Caco-2 (cell line): Measurements from ENCODE around the gene CAMK1D. TPM values are rescaled to one million over a fixed set of nuclear protein-coding genes. Genes with fewer than 3 reads are reported as not detected.

ENCODE experiments used
- BruUV-seq: library from RNA; stranded (reverse); fragments of 400-500 nt; replicated peaks from 2 replicates; lab custom pipeline; 2021; lab: Mats Ljungman, UMichigan
- CTCF ChIA-PET: fragments of 300-600 bp; sonication (Branson Sonifier 250); formaldehyde crosslinking; loops from one replicate; lab custom pipeline; 2022; ENCODE audit warnings: antibody characterized with exemption; lab: Charles Lee
- POLR2A ChIA-PET: fragments of 300-600 bp; sonication (Branson Sonifier 250); formaldehyde crosslinking; loops from one replicate; lab custom pipeline; 2022; ENCODE audit warnings: antibody characterized with exemption; lab: Charles Lee
- DNase-seq, 2 experiments: peaks; one replicate each; pipeline versions ENCODE4 v3.0.0 to v3.0.0-alpha.2; 2020 to 2022
- H3K27me3 ChIP-seq: replicated peaks from 2 replicates; pipeline ENCODE4 v1.6.0; 2011; ENCODE audit warnings: low read length; ENCODE audit not compliant: control insufficient read depth, insufficient read depth
- H3K36me3 ChIP-seq: 2 replicates; pipeline ENCODE4 v1.5.1; 2011; ENCODE audit warnings: low read length; ENCODE audit not compliant: control insufficient read depth, insufficient read depth
- H3K4me1 ChIP-seq: fragments of 250-450 bp; sonication (Bioruptor Pico); 2 replicates; pipeline ENCODE4 v1.5.1; 2020; ENCODE audit warnings: mild to moderate bottlenecking
- H3K4me3 ChIP-seq: 2 replicates; pipeline ENCODE4 v1.5.1; 2011; ENCODE audit warnings: low read depth, mild to moderate bottlenecking, control low read depth, low read length
- H3K9me3 ChIP-seq: fragments of 250-450 bp; sonication (Bioruptor Pico); 2 replicates; pipeline ENCODE4 v1.5.1; 2020; ENCODE audit warnings: mild to moderate bottlenecking, moderate library complexity
- H3K27ac Mint-ChIP-seq: one replicate; pipeline ENCODE4 v1.8.0; 2022; ENCODE audit warnings: mixed read lengths; ENCODE audit not compliant: unreplicated experiment
- H3K27me3 Mint-ChIP-seq: one replicate; pipeline ENCODE4 v1.8.0; 2022; ENCODE audit warnings: mixed read lengths; ENCODE audit not compliant: insufficient read depth, unreplicated experiment
- H3K36me3 Mint-ChIP-seq: one replicate; pipeline ENCODE4 v1.8.0; 2022; ENCODE audit warnings: mild to moderate bottlenecking, mixed read lengths; ENCODE audit not compliant: insufficient read depth, unreplicated experiment
- H3K4me1 Mint-ChIP-seq: one replicate; pipeline ENCODE4 v1.8.0; 2022; ENCODE audit warnings: low read depth, mixed read lengths; ENCODE audit not compliant: unreplicated experiment
- H3K4me3 Mint-ChIP-seq: one replicate; pipeline ENCODE4 v1.8.0; 2022; ENCODE audit warnings: mild to moderate bottlenecking, moderate library complexity, mixed read lengths; ENCODE audit not compliant: unreplicated experiment
- H3K9me3 Mint-ChIP-seq: one replicate; pipeline ENCODE4 v1.8.0; 2022; ENCODE audit warnings: mixed read lengths; ENCODE audit not compliant: unreplicated experiment
- intact Hi-C: fragments of 100-400 bp; cut with micrococcal nuclease; formaldehyde crosslinking; loops from one replicate; pipeline ENCODE4 v1.10.0; 2022; ENCODE audit not compliant: unreplicated experiment
- total RNA-seq: library from RNA; stranded (reverse); gene quantifications from 2 replicates; pipeline ENCODE4 v1.2.3, GENCODE V29; 2022
- TF ChIP-seq, protein P1 (sequence below), 2 experiments: fragments of 200-600 bp in 1 of 2; IDR thresholded peaks; 1 replicate in 1 of 2; 2 replicates in 1 of 2; pipeline versions ENCODE4 v1.5.1 to v1.8.0; 2011 to 2022; ENCODE audit warnings: antibody characterized with exemption in 1 of 2, control low read depth in 1 of 2, inconsistent platforms in 1 of 2, low read depth in 1 of 2, low read length in 1 of 2, mild to moderate bottlenecking in 1 of 2, moderate library complexity in 1 of 2; ENCODE audit not compliant: insufficient read depth in 1 of 2, severe bottlenecking in 1 of 2, unreplicated experiment in 1 of 2

Gene CAMK1D
- total RNA-seq, 1 experiment from 2014 or later = 10.9 TPM

DNA sequence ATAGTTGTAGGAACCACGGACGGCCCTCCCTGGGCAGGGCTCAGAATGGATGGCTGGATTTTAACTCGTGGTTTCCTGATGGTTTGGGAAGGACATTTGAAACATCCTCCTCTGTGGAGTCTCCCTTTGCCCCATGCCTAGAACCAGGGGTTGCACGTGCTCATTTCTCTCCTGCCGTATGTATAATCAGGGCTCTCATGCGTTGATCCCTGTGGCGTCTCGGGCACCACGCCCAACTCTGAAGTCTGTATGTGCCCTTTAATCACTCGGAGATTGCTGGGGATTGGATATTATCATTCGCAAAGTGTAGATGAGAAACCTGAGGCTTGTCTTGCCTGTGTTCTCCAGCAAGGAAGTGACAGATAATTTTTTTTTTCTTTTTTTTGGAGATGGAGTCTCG lies 257.1 kb downstream of the CAMK1D start:
- Mint-ChIP-seq H3K27me3 (no peaks in the 10 kb centered on the region), H3K9me3 (no peaks in the 10 kb centered on the region), H3K27ac (no peak overlapping the region), H3K4me3 (no peak overlapping the region), H3K36me3 (no peaks in the 10 kb centered on the region), H3K4me1 (peaks cover 11% of the 10 kb centered on the region)
- ChIA-PET CTCF (no interaction called here), POLR2A (no interaction called here)
- intact Hi-C loops = no loop called here
- no TSS peak for BruUV-seq
- H3K9me3 ChIP-seq = no peaks in the 10 kb centered on the region
- peaks cover 9% of the 10 kb centered on the region for H3K4me1 ChIP-seq
- H3K36me3 ChIP-seq = no peaks in the 10 kb centered on the region
- no peak for DNase-seq
- H3K4me3 ChIP-seq = no peak overlapping the region
- no peaks in the 10 kb centered on the region for H3K27me3 ChIP-seq
- TF ChIP-seq, protein P1, sequence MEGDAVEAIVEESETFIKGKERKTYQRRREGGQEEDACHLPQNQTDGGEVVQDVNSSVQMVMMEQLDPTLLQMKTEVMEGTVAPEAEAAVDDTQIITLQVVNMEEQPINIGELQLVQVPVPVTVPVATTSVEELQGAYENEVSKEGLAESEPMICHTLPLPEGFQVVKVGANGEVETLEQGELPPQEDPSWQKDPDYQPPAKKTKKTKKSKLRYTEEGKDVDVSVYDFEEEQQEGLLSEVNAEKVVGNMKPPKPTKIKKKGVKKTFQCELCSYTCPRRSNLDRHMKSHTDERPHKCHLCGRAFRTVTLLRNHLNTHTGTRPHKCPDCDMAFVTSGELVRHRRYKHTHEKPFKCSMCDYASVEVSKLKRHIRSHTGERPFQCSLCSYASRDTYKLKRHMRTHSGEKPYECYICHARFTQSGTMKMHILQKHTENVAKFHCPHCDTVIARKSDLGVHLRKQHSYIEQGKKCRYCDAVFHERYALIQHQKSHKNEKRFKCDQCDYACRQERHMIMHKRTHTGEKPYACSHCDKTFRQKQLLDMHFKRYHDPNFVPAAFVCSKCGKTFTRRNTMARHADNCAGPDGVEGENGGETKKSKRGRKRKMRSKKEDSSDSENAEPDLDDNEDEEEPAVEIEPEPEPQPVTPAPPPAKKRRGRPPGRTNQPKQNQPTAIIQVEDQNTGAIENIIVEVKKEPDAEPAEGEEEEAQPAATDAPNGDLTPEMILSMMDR (IDR thresholded peaks at IDR 0.05; ENCODE audit: insufficient read depth in 1 of 2, low read depth in 1 of 2, low read length in 1 of 2, severe bottlenecking in 1 of 2, unreplicated experiment in 1 of 2) = no peak

DNA sequence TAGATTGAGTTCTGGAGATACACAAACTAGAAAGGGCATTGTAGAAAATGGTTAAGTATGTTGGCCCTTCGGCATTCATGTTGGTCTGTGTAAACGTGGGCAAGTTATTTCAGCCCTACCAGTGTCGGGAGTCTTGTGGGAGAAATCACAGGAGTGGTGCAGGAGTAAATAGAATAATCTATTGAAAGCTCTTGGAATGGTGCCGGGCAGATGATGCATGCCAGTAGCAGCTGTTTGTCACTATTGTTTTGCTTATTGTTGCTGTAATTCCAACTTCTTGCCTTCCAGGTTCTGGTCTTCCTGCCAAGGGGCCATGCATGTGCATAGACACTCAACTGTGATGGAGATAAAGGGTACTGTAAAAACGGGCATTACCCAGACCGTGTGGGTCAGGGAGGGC lies 259.4 kb downstream of the CAMK1D start:
- Mint-ChIP-seq H3K9me3 (no peaks in the 10 kb centered on the region), H3K4me1 (peaks cover 6% of the 10 kb centered on the region), H3K27me3 (no peaks in the 10 kb centered on the region), H3K36me3 (no peaks in the 10 kb centered on the region), H3K4me3 (no peak overlapping the region), H3K27ac (no peak overlapping the region)
- H3K9me3 ChIP-seq = no peaks in the 10 kb centered on the region
- no peaks in the 10 kb centered on the region for H3K36me3 ChIP-seq
- H3K27me3 ChIP-seq = no peaks in the 10 kb centered on the region
- intact Hi-C loops = no loop called here
- no peak for DNase-seq
- ChIA-PET POLR2A (no interaction called here), CTCF (no interaction called here)
- no TSS peak for BruUV-seq
- TF ChIP-seq, protein P1 (IDR thresholded peaks at IDR 0.05; ENCODE audit: insufficient read depth in 1 of 2, low read depth in 1 of 2, low read length in 1 of 2, severe bottlenecking in 1 of 2, unreplicated experiment in 1 of 2) = no peak
- peaks cover 9% of the 10 kb centered on the region for H3K4me1 ChIP-seq
- no peak overlapping the region for H3K4me3 ChIP-seq

DNA sequence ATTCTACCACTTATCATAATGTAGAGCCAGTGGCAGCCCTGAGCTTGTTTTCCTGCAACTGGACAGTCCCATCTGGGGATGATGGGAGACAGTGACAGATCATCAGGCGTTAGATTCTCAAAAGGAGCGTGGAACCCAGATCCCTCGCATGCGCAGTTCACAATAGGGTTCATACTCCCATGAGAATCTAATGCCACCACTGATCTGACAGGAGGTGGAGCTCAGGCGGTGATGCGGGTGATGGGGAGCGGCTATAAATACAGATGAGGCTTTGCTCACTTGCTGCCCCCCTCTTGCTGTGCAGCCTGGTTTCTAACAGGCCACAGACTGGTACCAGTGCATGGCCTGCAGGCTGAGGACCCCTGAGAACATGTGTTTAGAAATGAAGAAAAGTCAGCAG lies 260.1 kb downstream of the CAMK1D start:
- Mint-ChIP-seq H3K36me3 (no peaks in the 10 kb centered on the region), H3K4me1 (no peaks in the 10 kb centered on the region), H3K27ac (no peak overlapping the region), H3K9me3 (no peaks in the 10 kb centered on the region), H3K27me3 (no peaks in the 10 kb centered on the region), H3K4me3 (no peak overlapping the region)
- ChIA-PET CTCF (no interaction called here), POLR2A (no interaction called here)
- DNase-seq = no peak
- H3K4me3 ChIP-seq = no peak overlapping the region
- no peaks in the 10 kb centered on the region for H3K36me3 ChIP-seq
- H3K4me1 ChIP-seq = peaks cover 4% of the 10 kb centered on the region; the same call in 1 of the 2 replicates
- intact Hi-C loops = no loop called here
- TF ChIP-seq, protein P1 (IDR thresholded peaks at IDR 0.05; ENCODE audit: insufficient read depth in 1 of 2, low read depth in 1 of 2, low read length in 1 of 2, severe bottlenecking in 1 of 2, unreplicated experiment in 1 of 2) = no peak
- no peaks in the 10 kb centered on the region for H3K27me3 ChIP-seq
- H3K9me3 ChIP-seq = no peaks in the 10 kb centered on the region
- no TSS peak for BruUV-seq
